Effector memory CD8-positive, alpha-beta T cell (primary cell): Measurements from ENCODE around the gene OR2B2.
A peak's percentile ranks its signal among the peaks of the same experiment; 100 is the strongest.

ENCODE experiments used
- ATAC-seq: fragments of 150-1000 bp; cut with Tn5 transposase; replicated peaks from 2 replicates; pipeline ENCODE4 v1.10.0; 2021; ENCODE audit warnings: mild to moderate bottlenecking, moderate library complexity
- DNase-seq, 3 experiments: peaks; one replicate each; pipeline ENCODE4 v3.0.0; 2021
- H3K27ac Mint-ChIP-seq, 2 donors: one replicate each; pipeline ENCODE4 v1.8.0; 2022; ENCODE audit warnings: mild to moderate bottlenecking in 2 of 2, mixed read lengths in 2 of 2, moderate library complexity in 2 of 2
- H3K27me3 Mint-ChIP-seq, 2 donors: one replicate each; pipeline ENCODE4 v1.8.0; 2022; ENCODE audit warnings: mixed read lengths in 2 of 2
- H3K36me3 Mint-ChIP-seq: one replicate; pipeline ENCODE4 v1.8.0; 2022; ENCODE audit warnings: mild to moderate bottlenecking, moderate library complexity, mixed read lengths; ENCODE audit not compliant: insufficient read depth
- H3K4me1 Mint-ChIP-seq, 2 donors: one replicate each; pipeline ENCODE4 v1.8.0; 2022; ENCODE audit warnings: low read depth in 2 of 2, mixed read lengths in 2 of 2
- H3K4me3 Mint-ChIP-seq, 2 donors: one replicate each; pipeline ENCODE4 v1.8.0; 2022; ENCODE audit warnings: mild to moderate bottlenecking in 2 of 2, mixed read lengths in 2 of 2, moderate library complexity in 2 of 2
- H3K9me3 Mint-ChIP-seq, 2 donors: one replicate each; pipeline ENCODE4 v1.8.0; 2022; ENCODE audit warnings: mixed read lengths in 2 of 2

OR2B2 gene

GRCh38 chr6:27889628-27890444, 22.4 kb downstream of the OR2B2 start:
- Mint-ChIP-seq H3K4me3 (peak overlapping the region in 1 of 2 donors; percentile 70), H3K9me3 (peaks cover 0 to 7% of the 10 kb centered on the region in 2 donors), H3K27ac (peak overlapping the region in 1 of 2 donors; percentile 85), H3K4me1 (peaks cover 30 to 36% of the 10 kb centered on the region in 2 donors), H3K27me3 (no peaks in the 10 kb centered on the region), H3K36me3 (no peaks in the 10 kb centered on the region)
- no peak for DNase-seq
- no peak for ATAC-seq

DNA sequence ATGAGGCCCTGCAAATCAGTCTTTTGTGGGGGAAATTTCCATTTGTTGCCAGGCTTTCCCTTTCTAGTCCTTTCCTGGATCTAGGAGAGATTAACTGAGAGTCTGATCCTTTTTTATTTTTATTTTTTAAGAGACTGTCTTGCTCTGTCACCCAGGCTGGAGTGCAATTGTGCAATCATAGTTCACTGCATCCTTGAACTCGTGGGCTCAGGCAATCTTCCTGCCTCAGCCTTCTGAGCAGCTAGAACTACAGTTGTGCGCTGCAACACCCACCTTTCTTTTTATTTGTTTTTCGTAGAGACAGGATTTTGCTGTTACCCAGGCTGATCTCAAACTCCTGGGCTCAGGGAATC, 22.9 kb downstream of the OR2B2 start:
- no peak overlapping the region for H3K4me3 Mint-ChIP-seq
- DNase-seq (no peak), ATAC-seq (no peak)
- H3K4me1 Mint-ChIP-seq, result peaks cover 30 to 36% of the 10 kb centered on the region in 2 donors
- peaks cover 0 to 7% of the 10 kb centered on the region in 2 donors for H3K9me3 Mint-ChIP-seq
- no peaks in the 10 kb centered on the region for H3K27me3 Mint-ChIP-seq
- no peaks in the 10 kb centered on the region for H3K36me3 Mint-ChIP-seq
- no peak overlapping the region for H3K27ac Mint-ChIP-seq

DNA sequence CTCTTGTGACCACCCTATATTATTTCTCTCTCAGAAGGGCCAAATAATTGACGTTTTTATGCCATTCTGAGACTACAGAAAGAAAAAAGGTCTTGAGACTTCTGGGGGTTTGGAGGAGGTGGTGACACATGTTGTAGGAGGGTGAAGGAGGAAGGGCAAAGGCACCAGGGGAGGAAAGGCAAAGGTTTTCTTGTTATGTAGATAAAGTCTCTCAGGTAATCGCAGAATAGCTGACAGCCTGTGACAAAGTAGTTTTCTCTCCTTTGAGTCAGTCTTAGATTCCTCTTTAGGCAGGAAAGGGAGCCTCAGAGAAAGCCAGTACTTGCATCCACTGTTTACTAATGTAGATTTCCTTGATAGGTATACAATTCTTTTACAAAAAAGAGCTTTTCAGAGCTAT, 23.6 kb downstream of the OR2B2 start:
- no peaks in the 10 kb centered on the region for H3K27me3 Mint-ChIP-seq
- DNase-seq (no peak), ATAC-seq (no peak)
- H3K4me3 Mint-ChIP-seq, result no peak overlapping the region
- peaks cover 27 to 34% of the 10 kb centered on the region in 2 donors for H3K4me1 Mint-ChIP-seq
- no peak overlapping the region for H3K27ac Mint-ChIP-seq
- H3K9me3 Mint-ChIP-seq, result peaks cover 0 to 7% of the 10 kb centered on the region in 2 donors
- no peaks in the 10 kb centered on the region for H3K36me3 Mint-ChIP-seq

DNA sequence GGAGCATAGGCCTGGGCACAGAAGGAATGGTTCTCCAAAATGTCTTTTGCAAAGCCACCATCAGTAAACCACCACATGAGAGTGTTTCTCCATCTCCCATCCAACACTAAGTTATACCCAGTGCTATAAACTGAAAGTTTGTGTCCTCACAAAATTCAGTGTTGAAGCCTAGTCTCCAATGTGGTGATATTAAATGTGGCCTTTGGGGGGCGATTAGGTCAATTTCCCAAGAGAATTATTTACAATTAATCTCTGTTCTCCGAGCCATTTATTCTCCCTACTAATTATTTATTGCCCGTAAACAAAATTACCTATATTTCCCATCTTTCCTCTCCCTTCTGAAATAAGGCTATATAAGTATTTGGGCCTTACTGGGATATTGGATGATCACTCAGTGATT, 26.1 kb downstream of the OR2B2 start:
- Mint-ChIP-seq H3K4me1 (peaks cover 11 to 15% of the 10 kb centered on the region in 2 donors), H3K4me3 (no peak overlapping the region), H3K27me3 (no peaks in the 10 kb centered on the region), H3K27ac (no peak overlapping the region), H3K9me3 (no peaks in the 10 kb centered on the region), H3K36me3 (peaks cover 3% of the 10 kb centered on the region)
- no peak for DNase-seq
- no peak for ATAC-seq

DNA sequence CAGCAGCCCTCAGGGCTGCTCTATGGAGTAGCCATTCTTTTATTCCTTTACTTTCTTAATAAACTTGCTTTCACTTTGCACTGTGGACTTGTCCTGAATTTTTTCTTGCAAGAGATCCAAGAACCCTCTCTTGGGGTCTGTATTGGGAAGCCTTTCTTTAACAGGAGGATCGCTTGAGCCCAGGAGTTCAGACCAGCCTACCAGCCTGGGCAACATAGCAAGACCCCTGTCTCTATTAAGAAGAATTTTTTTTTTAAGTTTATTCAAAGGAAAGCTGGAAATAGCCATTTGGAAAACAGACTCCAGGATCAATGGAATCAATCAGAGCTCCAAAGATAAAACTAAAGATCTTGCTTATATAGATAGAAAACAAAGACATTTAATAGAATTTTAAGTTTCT, 29.1 kb downstream of the OR2B2 start:
- ATAC-seq (no peak), DNase-seq (no peak)
- H3K4me3 Mint-ChIP-seq, result no peak overlapping the region
- H3K27ac Mint-ChIP-seq, result no peak overlapping the region
- no peaks in the 10 kb centered on the region for H3K27me3 Mint-ChIP-seq
- peaks cover 3% of the 10 kb centered on the region for H3K36me3 Mint-ChIP-seq
- no peaks in the 10 kb centered on the region for H3K9me3 Mint-ChIP-seq
- no peaks in the 10 kb centered on the region for H3K4me1 Mint-ChIP-seq

DNA sequence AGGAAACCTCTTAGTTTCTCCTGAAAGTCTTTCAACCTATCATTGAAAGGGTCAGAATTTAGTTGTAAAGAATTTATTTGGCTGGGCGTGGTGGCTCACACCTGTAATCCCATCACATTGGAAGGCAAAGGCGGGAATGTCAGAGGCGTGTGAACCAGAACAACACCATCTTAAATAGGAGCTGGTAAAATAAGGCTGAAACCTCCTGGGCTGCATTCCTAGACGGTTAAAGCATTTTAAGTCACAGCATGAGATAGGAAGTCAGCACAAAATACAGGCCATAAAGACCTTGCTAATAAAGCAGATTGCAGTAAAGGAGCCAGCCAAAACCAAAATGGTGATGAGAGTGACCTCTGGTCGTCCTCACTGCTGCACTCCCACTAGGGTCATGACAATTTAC, 29.6 kb downstream of the OR2B2 start:
- H3K27ac Mint-ChIP-seq, result no peak overlapping the region
- no peaks in the 10 kb centered on the region for H3K27me3 Mint-ChIP-seq
- DNase-seq, result no peak
- H3K4me1 Mint-ChIP-seq, result no peaks in the 10 kb centered on the region
- peaks cover 3% of the 10 kb centered on the region for H3K36me3 Mint-ChIP-seq
- no peak for ATAC-seq
- no peaks in the 10 kb centered on the region for H3K9me3 Mint-ChIP-seq
- H3K4me3 Mint-ChIP-seq, result no peak overlapping the region

GRCh38 chr6:27879837-27880236, 32.4 kb downstream of the OR2B2 start:
- Mint-ChIP-seq H3K9me3 (no peaks in the 10 kb centered on the region), H3K27ac (peak overlapping the region in 1 of 2 donors; percentile 57), H3K36me3 (peaks cover 9% of the 10 kb centered on the region), H3K4me3 (no peak overlapping the region), H3K27me3 (no peaks in the 10 kb centered on the region), H3K4me1 (no peaks in the 10 kb centered on the region)
- DNase-seq (no peak), ATAC-seq (no peak)

DNA sequence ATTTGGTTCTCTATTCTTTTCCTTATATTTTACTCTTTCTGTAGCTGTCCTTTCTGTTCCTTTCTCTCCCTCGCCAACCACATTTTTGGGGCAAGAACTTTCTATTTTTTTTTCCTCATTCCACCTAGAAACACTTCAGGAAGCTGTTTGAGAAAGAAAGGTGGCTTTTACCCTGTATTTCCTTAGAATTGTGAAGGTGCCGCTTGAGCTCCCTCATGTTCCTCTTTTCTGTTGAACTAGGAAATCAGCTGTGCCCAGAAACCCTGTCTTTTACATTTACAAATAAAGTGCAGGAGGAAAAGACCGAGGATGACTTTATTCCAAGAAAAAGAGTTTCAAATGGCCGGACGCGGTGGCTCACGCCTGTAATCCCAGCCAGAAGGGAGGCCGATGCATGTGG, 38.2 kb downstream of the OR2B2 start:
- peaks cover 24 to 36% of the 10 kb centered on the region in 2 donors for H3K4me1 Mint-ChIP-seq
- DNase-seq (no peak), ATAC-seq (no peak)
- H3K9me3 Mint-ChIP-seq, result peaks cover 0 to 3% of the 10 kb centered on the region in 2 donors
- H3K27ac Mint-ChIP-seq, result peak overlapping the region; percentile 98
- H3K4me3 Mint-ChIP-seq, result peak overlapping the region; percentile 91 to 95
- H3K27me3 Mint-ChIP-seq, result no peaks in the 10 kb centered on the region
- peaks cover 40% of the 10 kb centered on the region for H3K36me3 Mint-ChIP-seq

GRCh38 chr6:27873021-27873940, 38.9 kb downstream of the OR2B2 start:
- H3K36me3 Mint-ChIP-seq, result peaks cover 40% of the 10 kb centered on the region
- peaks cover 24 to 36% of the 10 kb centered on the region in 2 donors for H3K4me1 Mint-ChIP-seq
- no peaks in the 10 kb centered on the region for H3K27me3 Mint-ChIP-seq
- H3K4me3 Mint-ChIP-seq, result peak overlapping the region; percentile 91 to 95
- DNase-seq (peak; percentile 47 to 56 (median 47)), ATAC-seq (peak; percentile 40)
- peak overlapping the region; percentile 98 for H3K27ac Mint-ChIP-seq
- peaks cover 0 to 3% of the 10 kb centered on the region in 2 donors for H3K9me3 Mint-ChIP-seq

GRCh38 chr6:27872642-27873020, 39.6 kb downstream of the OR2B2 start:
- ATAC-seq, result peak; percentile 29
- Mint-ChIP-seq H3K36me3 (peaks cover 43% of the 10 kb centered on the region), H3K27me3 (no peaks in the 10 kb centered on the region), H3K27ac (peak overlapping the region; percentile 98), H3K4me1 (peaks cover 26 to 41% of the 10 kb centered on the region in 2 donors), H3K4me3 (peak overlapping the region; percentile 91 to 95), H3K9me3 (peaks cover 0 to 3% of the 10 kb centered on the region in 2 donors)
- DNase-seq, result peak in 1 of 3 experiments; percentile 8

DNA sequence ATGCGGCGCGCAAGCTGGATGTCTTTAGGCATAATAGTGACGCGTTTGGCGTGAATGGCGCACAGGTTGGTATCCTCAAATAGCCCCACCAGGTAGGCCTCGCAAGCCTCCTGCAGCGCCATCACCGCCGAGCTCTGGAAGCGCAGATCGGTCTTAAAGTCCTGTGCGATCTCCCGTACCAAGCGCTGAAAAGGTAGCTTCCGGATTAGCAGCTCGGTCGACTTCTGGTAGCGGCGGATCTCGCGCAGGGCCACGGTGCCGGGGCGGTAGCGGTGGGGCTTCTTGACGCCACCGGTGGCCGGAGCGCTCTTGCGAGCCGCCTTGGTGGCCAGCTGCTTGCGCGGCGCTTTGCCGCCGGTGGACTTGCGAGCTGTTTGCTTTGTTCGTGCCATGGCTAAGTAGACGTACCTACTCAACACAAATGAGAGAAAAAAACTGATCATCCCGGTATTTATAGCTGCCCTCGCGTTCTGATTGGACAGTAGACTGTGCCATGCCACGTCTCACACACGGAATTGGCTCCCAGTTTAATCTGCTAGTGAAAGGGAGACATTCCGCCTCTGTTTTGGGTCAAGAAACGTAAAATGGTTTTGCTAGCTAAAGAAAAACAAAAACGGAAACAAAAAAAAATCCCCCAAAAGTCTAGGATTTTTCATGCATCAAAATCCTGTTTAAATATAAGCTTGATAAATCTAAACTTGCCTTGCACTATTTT, 40.1 kb downstream of the OR2B2 start:
- ATAC-seq, result peak; percentile 73
- peaks cover 32 to 46% of the 10 kb centered on the region in 2 donors for H3K4me1 Mint-ChIP-seq
- H3K27me3 Mint-ChIP-seq, result no peaks in the 10 kb centered on the region
- H3K27ac Mint-ChIP-seq, result peak overlapping the region; percentile 98
- H3K4me3 Mint-ChIP-seq, result peak overlapping the region; percentile 91 to 95
- H3K36me3 Mint-ChIP-seq, result peaks cover 48% of the 10 kb centered on the region
- peak; percentile 84 to 88 (median 84) for DNase-seq
- peaks cover 0 to 3% of the 10 kb centered on the region in 2 donors for H3K9me3 Mint-ChIP-seq

DNA sequence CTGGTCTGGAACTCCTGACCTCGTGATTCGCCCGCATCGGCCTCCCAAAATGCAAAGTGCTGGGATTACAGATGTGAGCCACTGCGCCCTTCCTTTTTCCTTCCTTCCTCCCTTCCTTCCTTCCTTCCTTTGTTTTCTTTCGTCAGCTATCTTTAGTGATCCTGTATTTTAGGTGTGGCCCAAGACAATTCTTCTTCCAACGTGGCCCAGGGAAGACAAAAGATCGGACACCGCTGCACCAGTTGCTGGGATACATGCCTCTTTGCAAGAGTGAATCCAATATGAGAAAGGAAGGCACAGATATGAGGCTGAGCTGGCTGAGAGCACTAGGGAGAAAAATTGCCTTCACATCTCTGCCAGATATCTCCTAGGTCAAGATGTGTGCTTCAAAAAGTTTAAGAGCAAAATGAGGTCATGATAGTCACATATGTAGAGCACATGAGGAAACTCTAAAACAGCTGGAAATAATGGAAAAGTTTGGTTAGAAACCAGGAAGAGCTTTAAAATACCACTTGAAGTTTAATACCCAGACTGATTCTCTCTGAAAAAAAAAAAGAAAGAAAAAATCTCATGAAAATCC, 41.8 kb downstream of the OR2B2 start:
- Mint-ChIP-seq H3K27ac (no peak overlapping the region), H3K36me3 (peaks cover 59% of the 10 kb centered on the region), H3K9me3 (peaks cover 0 to 3% of the 10 kb centered on the region in 2 donors), H3K27me3 (no peaks in the 10 kb centered on the region), H3K4me1 (peaks cover 44 to 63% of the 10 kb centered on the region in 2 donors), H3K4me3 (peak overlapping the region in 1 of 2 donors; percentile 51)
- no peak for ATAC-seq
- DNase-seq, result no peak

DNA sequence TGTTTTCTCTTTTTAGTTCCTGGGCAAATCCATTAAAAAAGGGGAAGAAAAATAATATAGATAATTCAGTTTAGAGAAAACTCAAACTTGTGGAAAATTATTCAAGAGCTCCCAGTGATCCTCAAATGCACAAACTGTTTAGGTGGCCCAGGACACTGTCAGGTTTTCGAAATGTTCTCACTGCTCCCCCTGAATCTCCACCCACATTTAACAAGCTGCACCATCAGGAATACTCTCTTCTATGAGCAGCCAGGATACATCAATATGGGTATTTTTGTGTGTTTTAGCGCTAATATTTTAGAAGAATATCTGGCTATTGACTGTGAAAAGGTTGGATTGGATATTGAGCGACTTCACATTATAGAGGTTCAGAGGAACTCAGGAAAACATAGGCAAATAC, 43.9 kb downstream of the OR2B2 start:
- Mint-ChIP-seq H3K27ac (no peak overlapping the region), H3K27me3 (no peaks in the 10 kb centered on the region)
- no peak for ATAC-seq

More for the DNA sequence above, 43.9 kb downstream of the OR2B2 start:
- DNase-seq, result no peak
- H3K9me3 Mint-ChIP-seq, result peaks cover 0 to 5% of the 10 kb centered on the region in 2 donors
- H3K36me3 Mint-ChIP-seq, result peaks cover 68% of the 10 kb centered on the region
- H3K4me3 Mint-ChIP-seq, result no peak overlapping the region
- peaks cover 52 to 69% of the 10 kb centered on the region in 2 donors for H3K4me1 Mint-ChIP-seq
